ENCODE results near the gene MAGI1. TPM values are rescaled to one million over a fixed set of nuclear protein-coding genes. Genes with fewer than 3 reads are reported as not detected.
A peak's percentile ranks its signal among the peaks of the same experiment; 100 is the strongest.

MAGI1 gene
- total and polyA plus RNA-seq, 2 experiments from 2014 or later = 33.9 to 87.0 TPM

DNA sequence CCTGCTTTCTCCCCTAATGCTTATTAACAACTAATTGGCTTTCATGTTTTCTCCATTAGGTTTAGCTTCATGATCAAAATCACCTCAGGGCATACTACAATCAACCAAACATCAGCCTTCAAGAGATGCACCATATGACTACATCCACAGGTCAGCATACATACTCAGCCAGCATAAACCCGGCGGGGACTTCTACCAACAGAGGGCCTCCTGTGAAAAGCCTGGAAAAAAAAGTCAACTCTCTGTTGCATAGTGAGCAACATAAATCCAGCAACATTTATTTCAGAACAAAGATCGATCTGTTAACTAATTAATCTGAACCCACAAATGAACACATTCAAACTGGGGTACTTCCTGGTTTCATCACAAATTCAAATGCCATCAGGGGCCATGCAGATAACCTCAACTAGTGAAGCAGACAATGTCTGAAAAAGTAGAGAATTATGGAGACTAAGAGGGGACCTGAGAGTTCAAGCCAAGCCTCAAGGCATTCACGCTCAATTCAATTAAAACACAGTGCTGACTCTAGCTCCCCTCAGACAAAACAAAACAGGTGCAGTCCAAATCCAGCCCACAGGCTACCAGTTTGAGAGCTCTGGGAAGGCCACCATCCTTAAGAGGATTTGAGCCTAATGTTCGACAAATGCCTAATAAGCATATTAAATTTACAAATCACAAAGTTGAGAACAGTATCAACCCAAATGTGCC, 124.5 kb downstream of the MAGI1 start:
- no peak overlapping the region for H3K27ac ChIP-seq
- TF ChIP-seq, protein P1, sequence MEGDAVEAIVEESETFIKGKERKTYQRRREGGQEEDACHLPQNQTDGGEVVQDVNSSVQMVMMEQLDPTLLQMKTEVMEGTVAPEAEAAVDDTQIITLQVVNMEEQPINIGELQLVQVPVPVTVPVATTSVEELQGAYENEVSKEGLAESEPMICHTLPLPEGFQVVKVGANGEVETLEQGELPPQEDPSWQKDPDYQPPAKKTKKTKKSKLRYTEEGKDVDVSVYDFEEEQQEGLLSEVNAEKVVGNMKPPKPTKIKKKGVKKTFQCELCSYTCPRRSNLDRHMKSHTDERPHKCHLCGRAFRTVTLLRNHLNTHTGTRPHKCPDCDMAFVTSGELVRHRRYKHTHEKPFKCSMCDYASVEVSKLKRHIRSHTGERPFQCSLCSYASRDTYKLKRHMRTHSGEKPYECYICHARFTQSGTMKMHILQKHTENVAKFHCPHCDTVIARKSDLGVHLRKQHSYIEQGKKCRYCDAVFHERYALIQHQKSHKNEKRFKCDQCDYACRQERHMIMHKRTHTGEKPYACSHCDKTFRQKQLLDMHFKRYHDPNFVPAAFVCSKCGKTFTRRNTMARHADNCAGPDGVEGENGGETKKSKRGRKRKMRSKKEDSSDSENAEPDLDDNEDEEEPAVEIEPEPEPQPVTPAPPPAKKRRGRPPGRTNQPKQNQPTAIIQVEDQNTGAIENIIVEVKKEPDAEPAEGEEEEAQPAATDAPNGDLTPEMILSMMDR (IDR thresholded peaks at IDR 0.05; ENCODE audit: low read depth, low read length) = peak; percentile 35
- peaks cover 9% of the 10 kb centered on the region for H3K4me1 ChIP-seq (ENCODE audit: low read depth)

GRCh38 chr3:65912647-65913046, 126.1 kb downstream of the MAGI1 start:
- Histone ChIP-seq H3K9me3 (ENCODE audit: low read depth) (no peaks in the 10 kb centered on the region), H3K27ac (no peak overlapping the region), H3K36me3 (no peaks in the 10 kb centered on the region), H3K4me1 (ENCODE audit: low read depth) (peaks cover 14% of the 10 kb centered on the region), H3K27me3 (no peaks in the 10 kb centered on the region), H3K4me3 (no peak overlapping the region)
- TF ChIP-seq, protein P1 (IDR thresholded peaks at IDR 0.05; ENCODE audit: low read depth, low read length) = no peak
- no peak for DNase-seq (ENCODE audit: low read depth in 1 of 2, low spot score in 1 of 2)

More for the DNA sequence above, 124.5 kb downstream of the MAGI1 start:
- Histone ChIP-seq H3K9me3 (ENCODE audit: low read depth) (no peaks in the 10 kb centered on the region), H3K4me3 (no peak overlapping the region), H3K36me3 (no peaks in the 10 kb centered on the region), H3K27me3 (no peaks in the 10 kb centered on the region)
- DNase-seq (ENCODE audit: low read depth in 1 of 2, low spot score in 1 of 2) = peak; percentile 20 to 21

GRCh38 chr3:65908588-65908987, 130.1 kb downstream of the MAGI1 start:
- Histone ChIP-seq H3K27me3 (no peaks in the 10 kb centered on the region), H3K4me3 (no peak overlapping the region), H3K27ac (no peak overlapping the region), H3K36me3 (no peaks in the 10 kb centered on the region), H3K4me1 (ENCODE audit: low read depth) (peaks cover 24% of the 10 kb centered on the region), H3K9me3 (ENCODE audit: low read depth) (no peaks in the 10 kb centered on the region)
- peak in 1 of 2 donors; percentile 10 for DNase-seq (ENCODE audit: low read depth in 1 of 2, low spot score in 1 of 2)
- TF ChIP-seq, protein P1 (IDR thresholded peaks at IDR 0.05; ENCODE audit: low read depth, low read length) = no peak

GRCh38 chr3:65907232-65908130, 131.2 kb downstream of the MAGI1 start:
- H3K9me3 ChIP-seq (ENCODE audit: low read depth) = no peaks in the 10 kb centered on the region
- H3K27me3 ChIP-seq = no peaks in the 10 kb centered on the region
- H3K4me3 ChIP-seq = no peak overlapping the region
- peak in 1 of 2 donors; percentile 60 for DNase-seq (ENCODE audit: low read depth in 1 of 2, low spot score in 1 of 2)
- TF ChIP-seq, protein P1 (IDR thresholded peaks at IDR 0.05; ENCODE audit: low read depth, low read length) = no peak
- H3K4me1 ChIP-seq (ENCODE audit: low read depth) = peaks cover 23% of the 10 kb centered on the region
- H3K27ac ChIP-seq = peak overlapping the region; percentile 4
- no peaks in the 10 kb centered on the region for H3K36me3 ChIP-seq

DNA sequence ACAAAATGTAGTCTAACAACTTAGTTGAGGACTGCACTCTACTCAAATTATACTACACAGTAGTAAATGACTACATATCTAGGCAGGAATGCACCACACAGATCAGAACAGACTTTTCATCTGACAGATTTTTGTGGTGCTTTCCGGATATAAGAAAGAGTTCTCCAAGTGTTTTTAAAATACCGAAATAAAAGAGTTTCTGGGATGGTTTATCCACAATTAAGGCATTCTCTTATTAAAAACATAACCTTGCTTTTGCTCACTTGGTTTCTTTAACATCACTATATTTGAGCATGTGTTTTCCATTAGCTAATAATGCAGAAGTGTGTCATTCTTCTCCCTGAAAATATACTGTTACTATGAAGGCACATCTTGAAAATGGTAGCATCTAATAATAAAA, 132.9 kb downstream of the MAGI1 start:
- Histone ChIP-seq H3K36me3 (no peaks in the 10 kb centered on the region), H3K27me3 (no peaks in the 10 kb centered on the region), H3K4me1 (ENCODE audit: low read depth) (peaks cover 36% of the 10 kb centered on the region), H3K27ac (no peak overlapping the region), H3K9me3 (ENCODE audit: low read depth) (no peaks in the 10 kb centered on the region), H3K4me3 (no peak overlapping the region)
- TF ChIP-seq, protein P1 (IDR thresholded peaks at IDR 0.05; ENCODE audit: low read depth, low read length) = no peak
- no peak for DNase-seq (ENCODE audit: low read depth in 1 of 2, low spot score in 1 of 2)
